Liver (tissue), 9 donors: ENCODE measurements around the gene EVC. TPM values are rescaled to one million over a fixed set of nuclear protein-coding genes. Genes with fewer than 3 reads are reported as not detected.

ENCODE experiments used
- DNase-seq: peaks from one replicate; pipeline ENCODE4 v3.0.0-alpha.2; 2017; ENCODE audit warnings: low spot score
- H3K27ac ChIP-seq, 2 donors: one replicate each; pipeline ENCODE4 v1.7.0; 2013; ENCODE audit warnings: inconsistent platforms in 2 of 2, low read length in 2 of 2, control low read depth in 1 of 2, low read depth in 1 of 2, mild to moderate bottlenecking in 1 of 2
- H3K27me3 ChIP-seq, 4 donors: one replicate each; pipeline versions ENCODE4 v1.6.1 to v1.7.0; 2013; ENCODE audit warnings: low read length in 3 of 4, inconsistent platforms in 1 of 4, mild to moderate bottlenecking in 1 of 4, moderate library complexity in 1 of 4; ENCODE audit not compliant: control insufficient read depth in 4 of 4, insufficient read depth in 4 of 4
- H3K36me3 ChIP-seq, 4 donors: one replicate each; pipeline versions ENCODE4 v1.6.1 to v1.7.0; 2013; ENCODE audit warnings: low read length in 3 of 4, mild to moderate bottlenecking in 3 of 4, low read depth in 1 of 4, moderate library complexity in 1 of 4; ENCODE audit not compliant: control insufficient read depth in 4 of 4, insufficient read depth in 3 of 4
- H3K4me1 ChIP-seq, 4 donors: one replicate each; pipeline versions ENCODE4 v1.6.1 to v1.7.0; 2013; ENCODE audit warnings: low read length in 3 of 4, mild to moderate bottlenecking in 3 of 4, moderate library complexity in 1 of 4; ENCODE audit not compliant: control insufficient read depth in 4 of 4, insufficient read depth in 4 of 4
- H3K4me3 ChIP-seq, 3 donors: one replicate each; pipeline versions ENCODE4 v1.6.1 to v1.7.0; 2013; ENCODE audit warnings: low read length in 3 of 3, control low read depth in 1 of 3, low read depth in 1 of 3, mild to moderate bottlenecking in 1 of 3
- H3K9ac ChIP-seq, 2 donors: one replicate each; pipeline ENCODE4 v1.7.0; 2013; ENCODE audit warnings: low read length in 2 of 2, mild to moderate bottlenecking in 2 of 2, moderate library complexity in 2 of 2, control low read depth in 1 of 2, low read depth in 1 of 2
- H3K9me3 ChIP-seq, 4 donors: one replicate each; pipeline versions ENCODE4 v1.6.1 to v1.7.0; 2013; ENCODE audit warnings: low read length in 3 of 4; ENCODE audit not compliant: control insufficient read depth in 4 of 4
- ATF3 ChIP-seq: IDR thresholded peaks from 2 replicates; pipeline ENCODE4 v1.6.1; 2016; ENCODE audit warnings: antibody characterized with exemption
- CTCF ChIP-seq: fragments of 150-350 bp; IDR thresholded peaks from 2 replicates; pipeline ENCODE4 v1.5.1; 2017; ENCODE audit warnings: improper control_type of control experiment, low read depth, low read length; ENCODE audit not compliant: missing input control
- EGR1 ChIP-seq, 2 donors: IDR thresholded peaks; 2 replicates each; pipeline ENCODE4 v1.6.1; 2016 to 2018; ENCODE audit warnings: antibody characterized with exemption in 2 of 2, low read depth in 2 of 2
- FOXA2 ChIP-seq: IDR thresholded peaks from 2 replicates; pipeline ENCODE4 v1.6.1; 2016; ENCODE audit warnings: antibody characterized with exemption
- HNF4A ChIP-seq, 2 donors: conservative IDR thresholded peaks; 2 replicates each; pipeline ENCODE4 v1.6.1; 2016; ENCODE audit warnings: antibody characterized with exemption in 2 of 2, mild to moderate bottlenecking in 2 of 2
- HNF4G ChIP-seq: IDR thresholded peaks from 2 replicates; pipeline ENCODE4 v1.6.1; 2016; ENCODE audit warnings: antibody characterized with exemption
- JUND ChIP-seq, 2 donors: IDR thresholded peaks; 2 replicates each; pipeline ENCODE4 v1.6.1; 2016; ENCODE audit warnings: antibody characterized with exemption in 2 of 2
- MAX ChIP-seq: IDR thresholded peaks from 2 replicates; pipeline ENCODE4 v1.6.1; 2016; ENCODE audit warnings: antibody characterized with exemption
- NR2F2 ChIP-seq: IDR thresholded peaks from 2 replicates; pipeline ENCODE4 v1.6.1; 2016; ENCODE audit warnings: antibody characterized with exemption
- RAD21 ChIP-seq, 2 donors: IDR thresholded peaks; 2 replicates each; pipeline ENCODE4 v1.6.1; 2016; ENCODE audit warnings: antibody characterized with exemption in 2 of 2, mild to moderate bottlenecking in 2 of 2
- REST ChIP-seq: IDR thresholded peaks from 2 replicates; pipeline ENCODE4 v1.6.1; 2016; ENCODE audit warnings: antibody characterized with exemption, mild to moderate bottlenecking
- RXRA ChIP-seq, 2 donors: IDR thresholded peaks; 2 replicates each; pipeline ENCODE4 v1.6.1; 2017 to 2018; ENCODE audit warnings: antibody characterized with exemption in 2 of 2, mild to moderate bottlenecking in 1 of 2
- SP1 ChIP-seq: IDR thresholded peaks from 2 replicates; pipeline ENCODE4 v1.6.1; 2018; ENCODE audit warnings: antibody characterized with exemption, mild to moderate bottlenecking
- TAF1 ChIP-seq: conservative IDR thresholded peaks from 2 replicates; pipeline ENCODE4 v1.6.1; 2016; ENCODE audit warnings: antibody characterized with exemption, mild to moderate bottlenecking
- YY1 ChIP-seq: IDR thresholded peaks from 2 replicates; pipeline ENCODE4 v1.6.1; 2016; ENCODE audit warnings: antibody characterized with exemption, mild to moderate bottlenecking
- ZBTB33 ChIP-seq: IDR thresholded peaks from 2 replicates; pipeline ENCODE4 v1.6.1; 2016; ENCODE audit warnings: antibody characterized with exemption
- WGBS: extraction: QIAGEN DNeasy Blood & Tissue Kit; methylation state at CpG from one replicate; pipeline ENCODE4 v1.1.7; 2013; 5-methylcytosine and 5-hydroxymethylcytosine counted together
- polyA plus RNA-seq, 2 donors: library from polyadenylated mRNA; stranded (reverse) in 1 of 2; unstranded in 1 of 2; fragments of 200-250 nt in 1 of 2; fragments of >200 nt in 1 of 2; fragmentation: Nextera tagmentation in 1 of 2; extraction: Ambion mirVana in 1 of 2; gene quantifications; one replicate each; pipeline versions ENCODE4 v1.2.1 to v1.2.3, GENCODE V29; 2013 to 2015
- total RNA-seq, 2 donors: library from RNA; depleted of rRNA; stranded (reverse); fragments of >200 nt; gene quantifications; one replicate each; pipeline ENCODE4 v1.2.3, GENCODE V29; 2014
- donor health status: healthy.
- donor health status: healthy.
- donor health status: healthy.
- donor health status: healthy.
- donor health status: healthy.

EVC gene
- total and polyA plus RNA-seq, 4 donors: 0.76 to 10.9 (median 3.2) TPM

- no peak for TF ChIP-seq CTCF
- no peak for TF ChIP-seq HNF4A (conservative IDR thresholded peaks at IDR 0.05)
- TF ChIP-seq FOXA2: no peak
- TF ChIP-seq SP1: no peak
- WGBS: 9% methylated on average over 41 of the region's 41 CpGs
- H3K9me3 ChIP-seq: peaks cover 0 to 4% (median 0%) of the 10 kb centered on the region in 4 donors
- peaks cover 0 to 10% (median 1%) of the 10 kb centered on the region in 4 donors for H3K27me3 ChIP-seq
- peaks cover 0 to 28% (median 15%) of the 10 kb centered on the region in 4 donors for H3K4me1 ChIP-seq
- peak overlapping the region in 1 of 2 donors; percentile 11 for H3K27ac ChIP-seq
- H3K36me3 ChIP-seq: no peaks in the 10 kb centered on the region
- no peak for DNase-seq
- H3K4me3 ChIP-seq: peak overlapping the region in 2 of 3 donors; percentile 36 to 51
- no peak overlapping the region for H3K9ac ChIP-seq
Observed at GRCh38 chr4:5707778-5708448, 3.1 kb upstream of the EVC start.

- Histone ChIP-seq H3K36me3 (no peaks in the 10 kb centered on the region), H3K9ac (no peak within 1 kb of the TSS), H3K27ac (peak within 1 kb of the TSS in 1 of 2 donors; percentile 11), H3K4me1 (peaks cover 0 to 28% (median 15%) of the 10 kb centered on the region in 4 donors), H3K9me3 (peaks cover 0 to 5% (median 0%) of the 10 kb centered on the region in 4 donors), H3K27me3 (peaks cover 0 to 10% (median 1%) of the 10 kb centered on the region in 4 donors), H3K4me3 (peak within 1 kb of the TSS in 2 of 3 donors; percentile 36 to 51)
- WGBS: 20% methylated on average over 57 of the region's 57 CpGs
- peak; percentile 49 for DNase-seq
- TF ChIP-seq EGR1 (IDR thresholded peaks at IDR 0.05; ENCODE audit: low read depth in 2 of 2) (no peak), YY1 (no peak), NR2F2 (no peak), MAX (no peak), HNF4A (conservative IDR thresholded peaks at IDR 0.05) (no peak)
Observed at GRCh38 chr4:5708449-5709206, 2.4 kb upstream of the EVC start, which contains the start of gene EVC2. TSS of gene EVC2 (minus strand) at chr4:5708559. CDS start at chr4:5708513, 46 bp downstream.

- WGBS: 72% methylated on average over 8 of the region's 8 CpGs
- Histone ChIP-seq H3K36me3 (no peaks in the 10 kb centered on the region), H3K27me3 (peaks cover 0 to 10% (median 1%) of the 10 kb centered on the region in 4 donors), H3K4me3 (no peak overlapping the region), H3K9ac (no peak overlapping the region), H3K27ac (no peak overlapping the region), H3K9me3 (peaks cover 0 to 4% (median 0%) of the 10 kb centered on the region in 4 donors), H3K4me1 (peaks cover 0 to 28% (median 15%) of the 10 kb centered on the region in 4 donors)
- no peak for DNase-seq
- TF ChIP-seq SP1 (no peak), HNF4A (conservative IDR thresholded peaks at IDR 0.05) (no peak), NR2F2 (no peak), ZBTB33 (no peak), TAF1 (no peak), JUND (IDR thresholded peaks at IDR 0.05) (no peak), RXRA (IDR thresholded peaks at IDR 0.05) (no peak), RAD21 (IDR thresholded peaks at IDR 0.05) (no peak), EGR1 (IDR thresholded peaks at IDR 0.05; ENCODE audit: low read depth in 2 of 2) (no peak), ATF3 (no peak), HNF4G (no peak), REST (no peak), FOXA2 (no peak), YY1 (no peak)
Observed at GRCh38 chr4:5709207-5709575, 1.8 kb upstream of the EVC start.
